ENCODE results near the gene TCF4.

Gene TCF4

DNA sequence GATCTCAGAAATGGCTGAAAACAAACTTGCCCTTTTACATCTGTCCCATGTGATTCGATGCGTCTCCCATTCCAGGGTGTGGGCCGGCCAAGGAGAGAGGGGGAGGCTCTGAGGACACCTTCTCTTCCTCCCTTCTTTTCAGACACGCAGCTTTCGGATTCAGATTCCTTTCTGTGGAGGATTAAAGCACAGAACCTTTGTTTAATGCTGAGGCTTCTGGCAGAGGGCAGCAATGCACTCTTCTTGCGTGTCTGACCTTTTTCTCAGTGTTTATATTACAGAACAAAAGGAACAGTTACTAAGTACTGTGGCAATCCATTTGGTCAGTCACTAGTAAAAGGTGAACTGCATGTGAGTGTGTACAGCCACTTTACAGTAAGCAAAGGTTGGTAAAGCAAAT is 359.8 kb downstream of the TCF4 start:
- no peak for DNase-seq (ENCODE audit: extremely low spot score)
- CTCF ChIA-PET: no interaction called here
- TF ChIP-seq CTBP1 (IDR thresholded peaks at IDR 0.05; ENCODE audit: borderline replicate concordance): no peak
- no peak for TF ChIP-seq SUZ12 (IDR thresholded peaks at IDR 0.05)
- no peak for TF ChIP-seq SP1 (IDR thresholded peaks at IDR 0.05)
- no peak for TF ChIP-seq FOXM1 (IDR thresholded peaks at IDR 0.05; ENCODE audit: borderline replicate concordance)
- TF ChIP-seq ARNT (IDR thresholded peaks at IDR 0.05): no peak
- no peak for TF ChIP-seq ELF4 (IDR thresholded peaks at IDR 0.05)
- no peak for TF ChIP-seq LEF1 (IDR thresholded peaks at IDR 0.05; ENCODE audit: borderline replicate concordance)
- TF ChIP-seq L3MBTL2 (conservative IDR thresholded peaks at IDR 0.05): no peak
- TF ChIP-seq FOXK2 (IDR thresholded peaks at IDR 0.05): no peak
- TF ChIP-seq, protein P1, sequence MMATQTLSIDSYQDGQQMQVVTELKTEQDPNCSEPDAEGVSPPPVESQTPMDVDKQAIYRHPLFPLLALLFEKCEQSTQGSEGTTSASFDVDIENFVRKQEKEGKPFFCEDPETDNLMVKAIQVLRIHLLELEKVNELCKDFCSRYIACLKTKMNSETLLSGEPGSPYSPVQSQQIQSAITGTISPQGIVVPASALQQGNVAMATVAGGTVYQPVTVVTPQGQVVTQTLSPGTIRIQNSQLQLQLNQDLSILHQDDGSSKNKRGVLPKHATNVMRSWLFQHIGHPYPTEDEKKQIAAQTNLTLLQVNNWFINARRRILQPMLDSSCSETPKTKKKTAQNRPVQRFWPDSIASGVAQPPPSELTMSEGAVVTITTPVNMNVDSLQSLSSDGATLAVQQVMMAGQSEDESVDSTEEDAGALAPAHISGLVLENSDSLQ (IDR thresholded peaks at IDR 0.05): no peak
- no peak for TF ChIP-seq ZNF384 (IDR thresholded peaks at IDR 0.05)
- no peak for TF ChIP-seq HDGF (IDR thresholded peaks at IDR 0.05; ENCODE audit: borderline replicate concordance)
- TF ChIP-seq FOXA1 (IDR thresholded peaks at IDR 0.05): no peak
- TF ChIP-seq TARDBP (IDR thresholded peaks at IDR 0.05): no peak
- TF ChIP-seq BHLHE40 (IDR thresholded peaks at IDR 0.05; ENCODE audit: borderline replicate concordance): no peak
- no peak for TF ChIP-seq NFRKB (IDR thresholded peaks at IDR 0.05)
- POLR2A ChIA-PET: no interaction called here

DNA sequence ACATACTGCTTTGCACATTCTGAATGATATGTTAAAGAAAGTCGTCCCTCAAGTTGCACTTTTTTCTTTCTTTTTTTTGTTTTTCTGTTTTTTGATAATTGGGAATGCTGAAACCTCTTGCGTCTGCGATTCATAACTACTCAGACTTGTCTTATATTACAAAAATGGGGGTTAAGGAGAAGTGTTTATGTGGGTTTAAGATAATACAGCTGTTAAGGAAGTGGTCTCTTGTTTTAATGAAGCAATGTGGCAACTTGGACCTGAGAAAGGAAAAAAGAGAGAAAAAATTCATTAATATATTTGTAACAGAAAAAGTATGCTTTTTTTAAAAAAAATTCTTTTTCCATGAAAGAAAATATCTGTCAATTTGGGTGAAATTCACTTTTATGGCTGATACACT is 360.2 kb downstream of the TCF4 start:
- POLR2A ChIA-PET: no interaction called here
- CTCF ChIA-PET: no interaction called here
- no peak for DNase-seq (ENCODE audit: extremely low spot score)
- TF ChIP-seq SUZ12 (IDR thresholded peaks at IDR 0.05): no peak

DNA sequence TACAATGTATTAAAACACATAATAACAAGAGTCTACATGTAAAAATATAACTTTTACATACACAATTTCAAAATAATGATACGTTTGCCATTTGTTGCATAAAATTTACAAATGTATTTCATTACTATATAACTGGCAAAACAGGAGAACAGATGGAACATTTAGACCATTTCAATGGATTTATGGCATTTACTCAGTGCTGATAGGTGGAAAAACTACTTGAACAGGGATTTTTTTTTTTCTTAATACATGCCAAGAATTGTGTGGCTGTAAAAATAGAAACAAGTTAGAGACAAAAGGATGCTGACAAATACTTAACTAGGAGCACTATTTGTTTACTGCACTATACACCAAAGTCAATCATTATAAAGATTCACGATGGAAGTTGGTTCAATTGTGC is 361.9 kb downstream of the TCF4 start:
- POLR2A ChIA-PET: no interaction called here
- CTCF ChIA-PET: no interaction called here
- DNase-seq (ENCODE audit: extremely low spot score): no peak
- no peak for TF ChIP-seq HDGF (IDR thresholded peaks at IDR 0.05; ENCODE audit: borderline replicate concordance)
- TF ChIP-seq SP1 (IDR thresholded peaks at IDR 0.05): no peak
- no peak for TF ChIP-seq TARDBP (IDR thresholded peaks at IDR 0.05)
- TF ChIP-seq BHLHE40 (IDR thresholded peaks at IDR 0.05; ENCODE audit: borderline replicate concordance): no peak
- TF ChIP-seq LEF1 (IDR thresholded peaks at IDR 0.05; ENCODE audit: borderline replicate concordance): no peak
- TF ChIP-seq FOXA1 (IDR thresholded peaks at IDR 0.05): no peak
- TF ChIP-seq FOXM1 (IDR thresholded peaks at IDR 0.05; ENCODE audit: borderline replicate concordance): no peak

DNA sequence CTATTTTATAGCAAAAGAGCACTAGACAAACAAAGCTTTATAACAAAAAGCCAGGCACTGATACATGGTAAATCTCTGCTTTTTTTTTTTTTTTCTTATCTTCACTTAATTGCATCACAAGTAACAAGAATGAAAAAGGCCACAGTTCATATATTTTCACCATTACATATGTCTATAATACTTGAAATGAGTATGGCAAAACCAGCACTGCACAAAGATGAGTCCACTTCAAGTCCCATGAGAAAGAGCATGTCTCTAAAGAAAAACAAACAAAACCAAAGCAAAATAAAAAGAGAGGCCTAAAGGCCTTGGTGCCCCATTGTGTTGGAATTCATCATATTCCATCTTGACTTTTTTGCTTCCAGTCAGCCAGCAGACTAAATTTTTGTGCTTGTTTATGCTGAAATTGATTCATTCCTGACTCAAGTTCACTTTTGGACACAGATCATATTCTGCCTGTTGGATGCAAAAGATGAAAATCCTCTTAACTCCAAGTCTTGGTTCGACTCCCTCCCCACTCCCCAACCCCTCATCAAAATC is 363.8 kb downstream of the TCF4 start:
- no peak for DNase-seq (ENCODE audit: extremely low spot score)
- CTCF ChIA-PET: no interaction called here
- no peak for TF ChIP-seq L3MBTL2 (conservative IDR thresholded peaks at IDR 0.05)
- no peak for TF ChIP-seq FOXM1 (IDR thresholded peaks at IDR 0.05; ENCODE audit: borderline replicate concordance)
- TF ChIP-seq ELF4 (IDR thresholded peaks at IDR 0.05): no peak
- no peak for TF ChIP-seq LEF1 (IDR thresholded peaks at IDR 0.05; ENCODE audit: borderline replicate concordance)
- TF ChIP-seq FOXK2 (IDR thresholded peaks at IDR 0.05): no peak
- TF ChIP-seq FOXA1 (IDR thresholded peaks at IDR 0.05): no peak
- no peak for TF ChIP-seq SP1 (IDR thresholded peaks at IDR 0.05)
- TF ChIP-seq TARDBP (IDR thresholded peaks at IDR 0.05): no peak
- TF ChIP-seq SUZ12 (IDR thresholded peaks at IDR 0.05): no peak
- POLR2A ChIA-PET: no interaction called here

DNA sequence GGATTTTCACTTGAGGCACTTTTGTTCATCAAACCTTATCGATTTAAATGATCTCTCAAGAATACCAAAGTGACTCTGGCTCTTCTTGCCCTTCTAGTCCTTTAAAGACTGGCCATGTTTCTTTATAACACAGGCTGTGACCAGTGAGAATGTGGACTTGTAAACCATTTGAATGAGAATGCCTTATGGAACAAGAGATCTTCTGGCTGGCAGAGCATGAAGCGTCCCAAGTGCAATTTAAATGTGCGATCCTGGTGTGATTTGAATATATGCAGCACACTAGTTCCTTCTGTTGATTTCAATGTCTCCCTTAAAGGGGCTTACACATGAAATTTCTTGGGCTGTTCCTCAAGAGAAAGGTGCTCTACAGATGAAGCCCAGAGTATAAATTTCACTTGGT is 366.4 kb downstream of the TCF4 start:
- ChIA-PET POLR2A (no interaction called here), CTCF (no interaction called here)
- no peak for TF ChIP-seq ZNF384 (IDR thresholded peaks at IDR 0.05)
- TF ChIP-seq CTBP1 (IDR thresholded peaks at IDR 0.05; ENCODE audit: borderline replicate concordance): no peak
- no peak for TF ChIP-seq FOXA1 (IDR thresholded peaks at IDR 0.05)
- TF ChIP-seq, protein P1 (IDR thresholded peaks at IDR 0.05): no peak
- no peak for TF ChIP-seq L3MBTL2 (conservative IDR thresholded peaks at IDR 0.05)
- no peak for TF ChIP-seq LEF1 (IDR thresholded peaks at IDR 0.05; ENCODE audit: borderline replicate concordance)
- no peak for TF ChIP-seq BHLHE40 (IDR thresholded peaks at IDR 0.05; ENCODE audit: borderline replicate concordance)
- no peak for TF ChIP-seq FOXK2 (IDR thresholded peaks at IDR 0.05)
- no peak for TF ChIP-seq HDGF (IDR thresholded peaks at IDR 0.05; ENCODE audit: borderline replicate concordance)
- TF ChIP-seq ARNT (IDR thresholded peaks at IDR 0.05): no peak
- no peak for TF ChIP-seq SP1 (IDR thresholded peaks at IDR 0.05)
- TF ChIP-seq NFRKB (IDR thresholded peaks at IDR 0.05): no peak
- TF ChIP-seq ELF4 (IDR thresholded peaks at IDR 0.05): no peak
- TF ChIP-seq TARDBP (IDR thresholded peaks at IDR 0.05): no peak
- TF ChIP-seq FOXM1 (IDR thresholded peaks at IDR 0.05; ENCODE audit: borderline replicate concordance): no peak
- no peak for TF ChIP-seq SUZ12 (IDR thresholded peaks at IDR 0.05)
- DNase-seq (ENCODE audit: extremely low spot score): no peak

DNA sequence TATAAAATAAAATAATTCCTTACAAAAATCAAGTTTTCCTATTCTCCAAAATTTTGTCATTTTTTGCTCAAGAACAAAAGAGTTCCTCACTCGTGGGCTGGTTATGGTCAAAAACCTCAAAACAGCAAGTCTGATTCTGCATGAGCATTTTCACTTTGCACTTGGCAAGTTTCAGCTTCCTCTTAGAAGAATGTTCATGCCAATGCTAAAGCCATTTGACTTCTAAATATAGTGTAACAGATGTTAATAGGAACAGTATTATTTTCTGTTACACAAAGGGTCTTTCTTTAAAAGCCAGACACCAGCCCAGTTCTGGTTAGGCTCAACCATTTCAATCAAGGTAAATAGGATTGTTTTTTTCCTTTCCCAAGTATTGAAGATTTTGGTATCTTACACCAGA is 367.5 kb downstream of the TCF4 start:
- CTCF ChIA-PET: no interaction called here
- TF ChIP-seq NFRKB (IDR thresholded peaks at IDR 0.05) (no peak), ARNT (IDR thresholded peaks at IDR 0.05) (no peak), L3MBTL2 (conservative IDR thresholded peaks at IDR 0.05) (no peak), SP1 (IDR thresholded peaks at IDR 0.05) (no peak), TARDBP (IDR thresholded peaks at IDR 0.05) (no peak), LEF1 (IDR thresholded peaks at IDR 0.05; ENCODE audit: borderline replicate concordance) (no peak), FOXK2 (IDR thresholded peaks at IDR 0.05) (no peak)
- TF ChIP-seq, protein P1 (IDR thresholded peaks at IDR 0.05): no peak
- DNase-seq (ENCODE audit: extremely low spot score): no peak
- POLR2A ChIA-PET: no interaction called here

DNA sequence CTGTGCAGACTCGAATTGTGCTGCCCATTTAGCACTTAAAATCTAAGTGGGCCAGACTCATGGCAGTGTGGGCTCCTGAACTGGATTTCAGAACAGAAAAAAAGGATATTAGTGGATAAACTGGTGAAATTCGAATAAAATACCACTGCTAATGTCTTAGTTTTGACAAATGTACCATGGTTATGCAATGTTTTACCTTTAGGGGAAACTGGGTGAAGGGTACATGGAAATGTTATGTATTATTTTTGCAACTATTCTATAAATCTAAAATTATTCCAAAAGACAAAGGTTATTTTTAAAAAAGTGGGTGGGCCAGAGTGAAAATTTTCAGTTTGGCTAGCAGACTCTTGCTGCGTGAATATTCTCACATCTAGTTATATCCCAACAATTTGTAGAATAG is 368.2 kb downstream of the TCF4 start:
- CTCF ChIA-PET: no interaction called here
- POLR2A ChIA-PET: no interaction called here
- DNase-seq (ENCODE audit: extremely low spot score): no peak
- TF ChIP-seq CTBP1 (IDR thresholded peaks at IDR 0.05; ENCODE audit: borderline replicate concordance): no peak
- TF ChIP-seq LEF1 (IDR thresholded peaks at IDR 0.05; ENCODE audit: borderline replicate concordance): no peak
- TF ChIP-seq NFRKB (IDR thresholded peaks at IDR 0.05): no peak

All from HEK293T (cell line).